HG03342 (cell line): ENCODE data around the gene OTX1.
"Not testable (repeated sequence)": the region's sequence is repeated elsewhere in the genome, so short reads cannot be mapped to it uniquely, and the experiment has no call there.

ENCODE experiments used
- ATAC-seq: cut with Tn5 transposase; IDR thresholded peaks from one replicate; pipeline ENCODE4 v1.9.1; 2021; ENCODE audit warnings: mild to moderate bottlenecking, moderate library complexity; ENCODE audit not compliant: unreplicated experiment

The OTX1 gene

GRCh38 chr2:63058921-63059792, 8.5 kb downstream of the OTX1 start:
- ATAC-seq = no peak

GRCh38 chr2:63059793-63060471, 9.3 kb downstream of the OTX1 start:
- no peak for ATAC-seq

GRCh38 chr2:63060472-63060991, 9.9 kb downstream of the OTX1 start:
- ATAC-seq = no peak

- ATAC-seq = no peak
Measured at GRCh38 chr2:63064197-63064596, 13.6 kb downstream of the OTX1 start.

- no peak for ATAC-seq
Measured at GRCh38 chr2:63064661-63065060, 14.0 kb downstream of the OTX1 start.

- no peak for ATAC-seq
Measured at GRCh38 chr2:63066265-63066664, 15.6 kb downstream of the OTX1 start.

GRCh38 chr2:63066838-63067237, 16.2 kb downstream of the OTX1 start:
- ATAC-seq = no peak

- no peak for ATAC-seq
Measured at GRCh38 chr2:63071664-63072063, 21.0 kb downstream of the OTX1 start.

- ATAC-seq = no peak
Measured at GRCh38 chr2:63073994-63074393, 23.4 kb downstream of the OTX1 start.

- ATAC-seq = not testable (repeated sequence)
Measured at GRCh38 chr2:63074399-63074798, 23.8 kb downstream of the OTX1 start.

GRCh38 chr2:63078852-63079606, 28.4 kb downstream of the OTX1 start:
- no peak for ATAC-seq

- ATAC-seq = no peak
Measured at GRCh38 chr2:63081404-63081803, 30.8 kb downstream of the OTX1 start.

GRCh38 chr2:63086687-63087086, 36.1 kb downstream of the OTX1 start:
- no peak for ATAC-seq

- ATAC-seq = no peak
Measured at GRCh38 chr2:63092401-63092800, 41.8 kb downstream of the OTX1 start.

GRCh38 chr2:63092857-63093256, 42.2 kb downstream of the OTX1 start:
- no peak for ATAC-seq

- no peak for ATAC-seq
Measured at GRCh38 chr2:63093502-63093901, 42.9 kb downstream of the OTX1 start.

GRCh38 chr2:63096491-63096890, 45.9 kb downstream of the OTX1 start:
- ATAC-seq = no peak

- no peak for ATAC-seq
Measured at GRCh38 chr2:63099032-63099431, 48.4 kb downstream of the OTX1 start.

GRCh38 chr2:63101954-63102353, 51.3 kb downstream of the OTX1 start:
- no peak for ATAC-seq

- no peak for ATAC-seq
Measured at GRCh38 chr2:63104482-63104881, 53.9 kb downstream of the OTX1 start.
